GM18873 (cell line): ENCODE measurements around the gene LBX1.

Source experiments
- ATAC-seq: cut with Tn5 transposase; IDR thresholded peaks from one replicate; pipeline ENCODE4 v1.9.1; 2021; ENCODE audit warnings: mild to moderate bottlenecking, moderate library complexity, moderate number of reproducible peaks; ENCODE audit not compliant: unreplicated experiment, low FRiP score

LBX1 gene, protein sequence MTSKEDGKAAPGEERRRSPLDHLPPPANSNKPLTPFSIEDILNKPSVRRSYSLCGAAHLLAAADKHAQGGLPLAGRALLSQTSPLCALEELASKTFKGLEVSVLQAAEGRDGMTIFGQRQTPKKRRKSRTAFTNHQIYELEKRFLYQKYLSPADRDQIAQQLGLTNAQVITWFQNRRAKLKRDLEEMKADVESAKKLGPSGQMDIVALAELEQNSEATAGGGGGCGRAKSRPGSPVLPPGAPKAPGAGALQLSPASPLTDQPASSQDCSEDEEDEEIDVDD

DNA sequence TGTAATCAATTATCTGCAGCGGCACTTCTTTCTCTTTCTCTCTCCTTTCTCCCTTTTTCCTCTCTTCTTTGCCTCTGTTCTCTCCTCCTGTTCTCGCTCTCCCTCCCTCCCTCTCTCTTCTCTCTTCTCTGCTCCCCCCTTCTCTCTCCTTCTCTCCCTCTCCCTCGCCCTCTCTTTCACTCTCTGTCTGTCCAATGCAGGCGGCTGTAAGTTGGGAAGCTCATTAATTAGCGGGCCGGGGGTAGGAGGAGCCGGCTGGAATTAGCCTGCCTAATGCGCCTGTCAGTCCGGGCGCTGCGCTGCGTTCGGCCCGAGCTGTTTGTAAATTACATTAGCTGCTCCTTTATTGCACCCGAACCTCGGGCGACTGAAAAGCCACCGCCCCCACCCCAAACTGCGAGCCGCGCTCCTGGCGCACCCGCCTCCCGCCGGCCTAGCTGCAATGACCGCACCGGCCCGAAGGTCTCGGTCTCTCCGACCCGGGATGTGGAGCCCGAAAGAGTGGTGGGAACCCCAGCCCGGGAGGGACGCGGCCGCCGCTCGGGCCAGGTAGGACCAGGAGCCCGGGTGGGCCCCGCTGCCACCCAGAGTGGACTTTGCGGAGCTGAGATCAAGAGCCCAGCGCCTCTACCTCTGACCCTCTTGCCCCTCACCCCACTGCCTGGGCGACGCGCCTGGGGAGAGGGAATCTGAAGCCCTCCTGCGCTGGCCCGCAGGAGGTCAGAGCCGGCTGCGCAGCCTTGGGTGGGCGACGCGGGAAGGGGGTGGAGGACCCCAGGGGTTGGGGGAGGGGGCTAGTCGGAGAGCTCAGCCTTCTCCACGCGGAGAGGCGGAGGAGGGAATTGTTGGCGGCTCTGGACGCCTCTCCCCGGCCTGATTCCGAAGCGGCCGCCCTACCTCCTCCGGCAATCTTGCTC, at the start of gene LBX1:
Gene LBX1, minus strand, starts transcription at position 198 of the 917 bp plus-strand sequence. CDS start 648 bp downstream, outside the sequence.
- no peak for ATAC-seq

DNA sequence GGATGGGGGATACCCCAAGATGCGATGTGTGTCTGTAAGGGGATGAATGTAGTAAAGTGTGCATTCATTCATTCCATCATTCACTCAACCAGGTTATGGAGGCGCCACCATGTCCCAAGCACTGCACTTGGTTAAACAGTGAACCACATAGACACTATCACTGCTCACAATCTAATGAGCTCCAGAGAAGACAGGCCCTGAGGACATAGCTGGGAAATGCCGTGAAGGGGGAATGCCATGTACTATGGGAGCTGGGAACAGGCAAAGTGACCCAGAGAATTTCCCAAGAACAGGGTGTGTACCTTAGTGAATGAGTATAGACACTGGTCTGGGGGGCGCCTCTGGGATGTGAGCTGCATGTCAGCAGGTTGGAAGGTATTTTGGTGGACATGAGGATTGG, 44.5 kb upstream of the LBX1 start:
- ATAC-seq = no peak

DNA sequence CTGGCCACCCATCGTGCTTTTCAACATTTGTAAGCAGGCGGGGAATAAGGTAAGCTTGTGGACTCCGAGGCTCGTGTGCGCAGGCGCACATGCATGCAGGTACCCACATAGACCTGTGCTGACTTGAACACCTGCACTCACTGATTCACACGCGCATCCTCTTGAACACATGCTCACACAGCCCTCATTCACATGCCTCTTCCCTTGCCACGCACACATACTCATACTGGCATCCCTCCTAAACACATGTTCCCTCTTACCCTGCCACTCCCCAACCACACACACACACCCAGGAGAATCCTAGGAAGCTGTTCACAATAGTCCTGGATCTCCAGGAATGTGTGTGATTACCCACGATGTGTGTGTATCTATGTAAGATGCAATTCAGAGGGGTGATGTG, 44.1 kb upstream of the LBX1 start:
- no peak for ATAC-seq

DNA sequence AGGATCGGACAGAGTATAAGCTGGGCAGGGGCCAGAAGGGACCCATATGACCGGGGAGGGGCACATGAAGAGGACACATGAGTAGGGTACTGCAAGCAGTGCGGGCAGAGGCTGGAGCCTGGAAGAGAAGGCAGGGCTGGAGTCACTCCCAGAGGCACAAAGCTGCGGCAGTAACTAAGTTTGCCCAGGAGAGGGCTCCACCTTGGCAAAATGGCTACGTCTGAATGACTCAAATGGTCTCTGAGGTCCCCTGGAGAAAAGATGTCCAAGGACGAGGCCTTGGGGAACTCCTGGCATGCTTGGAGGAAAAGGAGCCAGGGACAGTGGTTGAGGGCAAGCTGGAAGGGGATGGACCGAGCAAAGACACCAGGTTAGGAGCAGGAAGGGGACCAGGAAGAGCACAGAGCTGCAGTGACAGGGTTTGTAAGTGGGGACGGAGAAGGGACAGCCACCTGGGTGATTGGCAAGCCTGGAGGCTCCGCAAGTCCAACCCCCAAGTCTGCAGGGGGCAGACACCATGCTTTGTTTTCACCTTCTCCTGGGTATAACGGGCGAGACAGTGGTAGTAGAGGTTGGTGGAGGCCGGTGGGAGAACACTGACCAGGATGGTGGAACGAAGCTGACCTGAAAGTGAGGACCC, 43.1 kb upstream of the LBX1 start:
- ATAC-seq = no peak

DNA sequence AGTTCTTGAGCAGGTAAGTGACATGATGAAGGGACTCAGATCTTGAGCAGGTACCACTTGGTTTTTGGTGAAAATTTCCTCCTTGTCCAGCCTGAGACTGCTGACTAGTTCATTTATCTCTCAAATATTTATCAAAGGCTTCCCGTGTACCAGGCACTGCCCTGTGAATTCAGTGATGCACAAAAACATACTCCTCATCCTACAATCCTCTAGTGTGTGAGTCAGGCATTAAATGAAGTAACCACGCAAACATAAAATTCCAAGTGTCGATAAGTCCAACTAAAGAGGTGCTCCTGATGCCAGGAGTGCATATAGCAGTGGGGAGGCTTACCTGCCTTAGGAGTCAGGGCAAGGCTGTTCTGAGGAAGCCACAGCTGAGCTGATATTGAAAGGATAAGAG, 41.5 kb upstream of the LBX1 start:
- ATAC-seq = no peak

DNA sequence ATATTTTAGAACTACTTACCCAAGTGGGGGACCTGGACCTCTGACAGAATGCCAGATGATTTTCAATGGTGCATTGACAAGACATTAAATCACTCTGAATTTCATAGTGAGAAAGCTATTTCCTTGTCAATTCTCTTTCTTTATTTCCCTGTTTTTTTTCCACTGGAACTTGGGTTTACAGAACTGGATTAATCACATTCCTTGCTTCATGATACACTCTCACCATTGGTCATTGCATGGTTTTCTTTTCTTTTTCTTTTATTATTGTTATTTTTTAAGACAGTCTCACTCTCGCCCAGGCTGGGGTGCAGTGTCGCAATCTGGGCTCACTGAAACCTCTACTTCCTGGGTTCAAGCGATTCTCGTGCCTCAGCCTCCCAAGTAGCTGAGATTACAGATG, 38.5 kb upstream of the LBX1 start:
- no peak for ATAC-seq

DNA sequence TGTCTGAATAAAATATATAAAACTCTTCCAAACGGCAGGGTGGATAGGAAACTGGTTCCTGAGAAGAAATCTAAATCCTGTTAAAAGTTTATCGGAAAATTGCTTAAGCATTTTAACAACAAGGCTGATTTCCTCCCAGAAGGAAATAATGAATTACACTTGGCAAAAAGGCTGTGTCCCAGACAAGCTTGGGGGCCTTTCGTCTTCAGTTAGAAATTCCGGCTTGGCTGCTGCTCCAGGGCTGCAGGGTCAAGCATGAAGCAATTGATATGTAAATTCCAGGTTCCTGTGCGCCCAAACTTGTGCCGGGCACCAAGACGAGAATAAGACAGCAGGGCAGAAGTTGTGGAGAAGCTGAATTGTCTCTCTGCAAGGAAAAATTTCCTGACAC, 38.0 kb upstream of the LBX1 start:
- no peak for ATAC-seq

DNA sequence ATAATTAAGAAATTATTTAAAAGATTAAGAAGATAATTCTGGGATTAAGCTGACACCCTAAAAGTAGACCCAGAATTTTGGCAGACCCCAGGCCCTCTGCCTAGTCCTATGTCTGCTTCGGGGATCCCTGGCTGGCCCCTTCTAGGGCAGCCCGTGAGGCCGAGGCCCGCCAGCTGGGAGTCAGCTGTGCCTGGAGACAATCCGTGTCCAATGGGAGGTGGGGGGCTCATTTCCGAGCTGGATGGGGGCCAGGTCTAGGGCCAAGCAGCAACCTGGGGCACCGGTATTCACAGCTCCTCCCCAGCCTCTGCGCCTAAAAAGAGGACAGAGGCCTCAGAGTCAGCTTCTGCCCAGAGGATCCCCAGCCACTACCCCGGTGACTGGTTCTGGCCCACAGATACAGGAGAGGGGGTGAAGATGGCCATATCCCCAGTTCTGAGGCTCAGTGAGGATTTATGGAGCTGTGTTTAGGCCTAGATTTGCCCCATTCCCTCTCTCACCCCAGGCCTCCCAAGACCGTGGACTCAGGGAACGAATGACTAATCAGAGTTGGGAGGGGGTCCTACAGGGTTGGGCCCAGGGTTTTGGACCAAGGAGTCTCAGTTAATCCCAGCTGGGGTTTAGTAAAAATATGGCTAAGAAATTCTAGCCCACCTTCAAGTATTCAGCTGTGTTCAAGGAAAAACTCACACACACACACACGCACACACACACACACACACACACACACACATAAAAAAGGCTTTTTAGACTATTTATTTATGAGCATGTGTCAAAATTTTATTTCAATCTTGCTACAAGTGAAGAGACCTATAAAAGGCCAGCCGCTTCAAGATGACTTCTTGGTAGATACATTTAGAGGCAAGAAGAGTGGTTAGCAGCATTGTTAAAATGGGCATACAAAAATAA, 37.4 kb upstream of the LBX1 start:
- no peak for ATAC-seq

DNA sequence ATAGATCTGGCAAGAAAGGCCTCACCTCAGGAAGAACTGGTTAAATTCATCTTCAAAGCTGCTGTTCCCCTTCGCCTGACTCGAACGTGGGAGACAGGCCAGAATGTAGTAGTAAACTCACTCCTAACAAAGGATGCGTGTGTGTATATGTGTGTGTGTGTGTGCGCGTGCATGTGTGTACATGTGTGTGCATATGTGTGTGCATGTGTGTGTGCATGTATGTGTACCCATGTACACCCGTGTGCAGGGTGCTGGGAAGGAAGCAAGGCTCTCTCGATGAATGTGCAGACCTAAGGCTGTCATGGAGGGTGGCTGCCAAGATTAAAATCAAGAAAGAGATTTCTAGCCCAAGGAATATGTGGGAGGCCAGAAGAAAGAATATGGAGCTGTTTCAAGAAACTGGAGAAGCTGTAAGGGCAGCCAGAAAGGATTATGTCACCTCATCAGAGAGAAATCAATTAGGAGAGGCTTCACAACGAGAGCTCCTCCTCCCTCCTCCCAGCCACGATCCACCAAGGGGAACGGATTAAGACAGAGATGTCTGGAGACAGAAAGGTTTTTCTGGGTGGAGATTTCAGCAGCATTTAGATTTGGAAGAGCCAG, 34.0 kb upstream of the LBX1 start:
- no peak for ATAC-seq

DNA sequence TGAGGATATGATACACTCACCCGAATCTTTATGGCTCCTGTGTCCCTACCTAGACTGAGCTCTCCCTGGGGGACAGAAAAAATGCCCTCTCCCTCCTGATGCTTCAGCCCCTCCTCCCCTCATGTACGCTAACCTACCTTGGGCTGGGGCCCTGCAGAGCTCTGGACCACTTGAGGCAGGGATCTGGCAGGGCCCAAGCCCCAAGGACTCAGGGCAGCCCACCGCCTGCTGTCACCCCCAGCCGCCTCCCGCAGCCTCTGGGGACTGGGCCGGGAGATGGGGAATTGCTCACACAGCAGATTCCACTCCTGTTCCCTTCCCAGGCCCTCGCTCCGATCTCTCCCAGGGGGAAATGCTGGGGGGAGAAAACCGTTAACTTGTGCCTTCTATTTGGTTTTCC, 32.9 kb upstream of the LBX1 start:
- ATAC-seq = no peak

DNA sequence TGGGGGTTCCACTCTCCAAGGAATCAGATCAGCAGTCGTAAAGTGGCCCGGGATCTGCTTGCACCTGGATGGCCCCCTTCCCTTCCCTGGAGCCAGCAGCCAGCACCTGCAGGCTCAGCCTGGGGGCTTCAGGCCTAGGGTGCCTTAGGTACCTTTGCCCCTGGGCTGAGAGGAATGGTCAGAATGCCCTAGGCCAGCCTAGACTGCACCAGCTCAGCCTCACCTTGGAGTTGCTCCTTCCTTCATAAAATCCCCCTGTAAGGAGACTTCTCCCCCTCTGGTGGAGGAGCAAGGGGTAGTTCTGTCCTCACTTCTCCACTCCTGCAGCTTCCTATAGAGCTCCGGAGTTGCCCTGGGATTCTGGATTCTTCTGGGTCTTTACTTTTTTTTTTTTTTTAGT, 32.4 kb upstream of the LBX1 start:
- ATAC-seq = no peak

DNA sequence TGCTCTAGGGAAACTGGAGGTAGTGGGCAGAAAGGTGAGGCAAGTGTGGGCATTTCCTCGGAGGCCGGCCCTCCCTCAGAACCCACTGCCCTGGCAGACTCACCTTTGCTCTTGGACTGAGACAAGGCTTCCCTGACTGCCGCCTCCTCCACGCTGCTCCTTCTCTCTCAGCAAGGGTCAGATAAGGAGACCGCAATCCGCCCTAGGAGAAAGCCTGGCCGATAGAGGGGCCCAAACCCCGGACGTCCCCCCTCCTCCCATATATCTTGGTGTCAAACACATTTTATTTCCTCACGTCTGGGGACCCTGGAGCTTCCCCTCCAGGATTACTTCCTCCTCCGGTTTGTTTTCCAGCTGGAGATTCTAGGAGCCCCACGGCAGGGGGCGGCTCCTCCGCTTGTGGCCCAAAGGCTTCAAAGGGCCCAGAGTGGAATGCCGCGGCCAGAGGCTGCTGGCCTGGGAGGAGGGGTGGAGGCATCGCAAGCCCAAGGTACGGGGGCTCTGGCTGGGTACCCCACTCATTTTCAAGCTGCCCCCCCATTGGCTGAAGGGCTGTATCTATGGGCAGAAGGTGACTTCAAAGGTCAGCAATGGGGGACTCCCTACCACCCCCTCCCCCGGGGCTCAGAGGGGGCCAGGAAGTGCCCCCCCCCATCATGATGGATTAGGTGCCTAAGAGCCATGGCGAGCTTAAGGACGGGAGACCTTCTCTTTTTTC, 31.7 kb upstream of the LBX1 start:
- no peak for ATAC-seq

DNA sequence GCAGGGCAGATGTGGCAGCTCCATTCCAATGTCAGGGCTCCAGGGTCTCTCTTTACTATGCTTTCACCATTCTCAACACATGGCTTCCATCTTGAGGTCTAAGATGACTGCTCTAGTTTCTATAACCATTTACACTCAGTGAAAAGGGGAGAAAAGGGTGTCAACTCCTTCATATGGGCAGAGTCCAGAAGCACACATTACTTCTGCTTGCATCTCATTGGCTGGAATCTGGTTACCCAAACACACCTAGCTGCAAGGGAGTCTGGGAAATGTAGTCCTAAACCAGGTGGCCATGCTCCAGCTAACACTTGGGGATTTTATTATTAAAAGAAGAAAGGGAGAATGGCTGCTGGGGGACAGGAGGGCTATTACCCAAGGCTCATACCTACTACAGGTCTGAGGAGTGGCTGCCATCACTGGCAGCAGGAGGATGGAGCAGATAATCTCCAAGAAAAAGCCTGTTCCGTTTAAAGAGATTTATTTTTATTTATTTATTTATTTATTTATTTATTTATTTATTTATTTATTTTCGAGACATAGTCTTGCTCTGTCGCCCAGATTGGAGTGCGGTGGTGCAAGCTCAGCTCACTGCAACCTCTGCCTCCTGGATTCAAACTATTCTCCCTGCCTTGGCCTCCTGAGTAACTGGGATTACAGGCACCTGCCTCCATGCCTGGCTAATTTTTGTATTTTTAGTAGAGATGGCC, 29.1 kb upstream of the LBX1 start:
- no peak for ATAC-seq

DNA sequence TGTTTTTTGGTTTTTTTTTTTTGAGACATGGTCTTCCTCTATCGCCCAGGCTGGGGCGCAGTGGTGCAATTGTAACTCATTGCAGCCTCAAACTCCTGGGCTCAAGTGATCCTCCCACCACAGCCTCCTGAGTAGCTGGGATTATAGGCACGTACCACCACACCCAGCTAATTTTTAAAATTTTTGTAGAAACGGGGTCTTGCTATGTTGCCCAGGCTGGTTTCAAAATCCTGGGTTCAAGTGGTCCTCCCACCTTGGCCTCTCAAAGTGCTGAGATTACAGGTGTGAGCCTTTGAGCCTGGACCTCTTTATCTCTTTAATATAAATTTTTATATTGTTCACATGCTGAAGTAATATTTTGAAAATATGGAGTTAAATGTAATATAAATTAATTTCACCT, 28.2 kb upstream of the LBX1 start:
- no peak for ATAC-seq

DNA sequence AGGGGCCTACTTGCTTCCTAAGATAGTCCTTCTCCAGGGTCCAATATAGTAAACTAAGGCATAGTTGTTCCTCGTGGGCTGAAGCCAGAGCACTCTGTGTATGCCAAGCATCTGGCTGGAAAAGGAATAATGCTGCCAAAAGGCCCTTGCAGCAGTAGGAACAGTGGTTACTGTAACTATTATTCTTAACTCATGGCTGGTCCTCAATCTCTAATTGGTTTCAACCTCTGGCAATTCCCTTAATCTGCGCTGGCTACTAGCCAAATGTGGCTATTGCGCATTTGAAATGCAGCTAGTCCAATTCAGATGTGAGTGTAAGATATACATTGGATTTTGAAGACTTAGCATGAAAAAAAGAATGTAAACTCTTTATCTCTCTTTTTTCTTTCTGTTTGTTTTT, 27.8 kb upstream of the LBX1 start:
- no peak for ATAC-seq

DNA sequence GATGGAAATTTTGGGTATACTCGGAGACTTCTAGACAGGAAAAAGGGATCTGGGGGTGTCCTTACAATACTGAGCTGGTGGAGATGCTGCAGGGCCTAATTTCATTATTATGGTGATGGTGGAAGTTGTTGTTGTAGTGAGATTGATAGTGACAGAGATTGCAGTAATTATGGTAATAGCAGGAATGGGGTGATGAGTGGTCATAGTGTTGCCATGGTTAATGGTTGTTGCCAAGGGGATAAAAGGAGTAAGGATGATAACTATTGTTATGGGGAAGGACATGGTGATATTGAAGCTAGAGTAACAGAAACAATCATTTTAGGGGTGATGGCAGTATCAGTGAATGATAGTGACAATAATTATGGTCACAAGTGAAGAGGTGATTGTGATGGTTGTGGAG, 27.1 kb upstream of the LBX1 start:
- no peak for ATAC-seq

DNA sequence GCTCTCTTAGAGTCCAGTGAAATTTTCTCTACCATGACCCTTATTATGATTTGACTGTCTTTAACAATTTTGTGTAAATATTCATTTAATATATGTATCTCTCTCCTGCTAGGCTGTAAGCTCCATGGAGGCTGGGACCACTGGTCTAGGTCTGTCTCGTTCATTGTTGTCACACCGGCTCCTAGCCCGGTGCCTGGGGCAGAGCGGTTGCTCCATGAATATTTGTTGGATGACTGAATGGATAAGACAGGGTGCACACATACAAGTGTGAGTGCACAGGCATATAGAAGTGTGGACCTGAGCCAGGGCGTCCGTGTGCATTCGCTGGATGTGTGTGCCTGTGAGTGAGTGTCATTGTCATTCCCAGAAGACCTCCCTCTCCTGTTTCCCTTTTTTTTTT, 20.9 kb upstream of the LBX1 start:
- no peak for ATAC-seq

DNA sequence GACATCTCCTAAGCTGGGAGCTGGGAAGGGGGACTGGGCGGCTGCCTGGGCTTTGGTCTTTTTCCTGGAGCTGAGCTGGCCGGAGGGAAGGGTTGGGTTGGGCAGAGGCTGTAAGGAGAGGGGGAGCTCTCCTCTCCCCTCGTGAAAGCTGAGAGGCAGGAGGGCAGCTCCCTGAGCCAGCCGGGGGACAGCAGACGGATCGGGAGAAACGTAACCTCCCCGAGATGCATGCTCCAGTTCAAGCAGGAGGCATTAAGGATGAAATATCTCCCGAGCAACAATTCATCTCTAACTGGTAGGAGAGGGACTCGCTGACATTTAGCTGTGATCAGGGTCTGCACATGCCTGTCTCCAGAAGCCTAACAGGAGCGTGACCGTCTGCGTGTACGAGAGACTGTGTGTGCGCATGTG, 19.9 kb upstream of the LBX1 start:
- no peak for ATAC-seq

DNA sequence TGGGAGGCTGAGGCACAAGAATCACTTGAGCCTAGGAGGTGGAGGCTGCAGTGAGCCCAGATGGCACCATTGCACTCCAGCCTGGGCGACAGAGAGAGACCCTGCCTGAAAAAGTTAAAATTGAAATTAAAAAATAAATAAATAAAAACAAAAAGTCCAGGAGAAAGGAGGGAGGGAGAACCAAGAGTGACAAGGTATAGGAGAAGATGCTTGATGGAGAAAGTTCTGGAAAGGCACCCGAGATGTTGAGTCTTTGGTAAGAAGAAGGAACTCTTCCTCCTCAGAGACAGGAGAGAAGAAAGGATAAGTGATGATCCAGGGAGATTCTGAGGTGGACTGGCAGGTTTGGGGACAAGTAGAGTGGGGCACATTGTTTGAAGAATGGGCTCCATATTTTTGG, 17.4 kb upstream of the LBX1 start:
- no peak for ATAC-seq
